ENCODE results near the gene FCHSD1. TPM values are rescaled to one million over a fixed set of nuclear protein-coding genes. Genes with fewer than 3 reads are reported as not detected.
A peak's percentile ranks its signal among the peaks of the same experiment; 100 is the strongest.

The FCHSD1 gene
- total RNA-seq, 1 experiment from 2014 or later, result 22.7 TPM

DNA sequence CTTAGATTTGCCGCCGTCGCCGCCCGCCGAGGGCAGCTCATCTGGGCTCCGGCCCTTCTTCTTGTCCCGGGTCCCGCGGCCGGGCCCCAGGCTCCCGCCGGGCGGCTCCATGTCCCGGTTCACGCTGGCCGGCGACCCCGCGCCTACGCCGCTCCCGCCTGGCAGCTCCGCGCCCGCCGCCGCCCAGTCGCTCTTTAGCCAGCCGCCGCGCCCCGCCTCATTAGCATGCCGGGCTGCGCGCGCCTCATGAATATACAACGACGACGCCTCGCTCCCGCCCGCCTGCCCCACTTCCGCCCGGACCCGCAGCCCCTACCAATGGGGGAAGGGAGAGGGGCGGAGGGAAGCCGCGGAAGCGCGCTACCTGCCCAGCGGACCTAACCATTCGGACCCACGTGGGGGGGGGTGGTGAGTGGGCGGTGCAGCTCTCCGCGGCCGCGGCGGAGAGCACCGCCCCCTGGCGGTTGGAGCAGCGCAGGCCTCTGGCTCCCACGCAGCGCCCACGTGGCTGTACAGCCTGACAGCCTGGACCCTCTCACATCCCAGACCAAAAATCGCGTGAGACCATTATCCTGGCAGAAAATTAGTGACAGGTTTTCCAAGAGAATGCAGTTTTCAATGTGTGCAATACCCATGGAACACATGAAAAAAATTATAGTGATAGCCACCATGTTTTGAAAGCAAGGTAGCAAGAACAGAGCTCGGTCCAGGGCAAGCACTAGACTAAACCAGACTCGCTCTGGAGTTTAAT lies 32.2 kb downstream of the FCHSD1 start, which contains the start of gene DIAPH1:
DIAPH1 (minus strand) TSS at position 197 of the 751 bp plus-strand sequence; CDS start at position 111, 86 bp downstream.
- no TSS peak for BruUV-seq (replicated peaks)
- peak; percentile 92 for DNase-seq
- Histone ChIP-seq H3K27me3 (ENCODE audit: low read length) (no peaks in the 10 kb centered on the region), H3K79me2 (ENCODE audit: low read length) (peaks cover 47% of the 10 kb centered on the region), H3K4me1 (ENCODE audit: insufficient read depth, low read length) (peaks cover 17% of the 10 kb centered on the region; the same call in 1 of the 2 replicates), H3K36me3 (ENCODE audit: low read depth, low read length) (peaks cover 7% of the 10 kb centered on the region; the same call in 1 of the 2 replicates), H3K4me3 (ENCODE audit: low read length) (peak within 1 kb of the TSS; percentile 95), H2AFZ (ENCODE audit: low read length) (peak within 1 kb of the TSS; percentile 89), H3K4me2 (ENCODE audit: low read length) (peak within 1 kb of the TSS; percentile 93), H3K27ac (ENCODE audit: low read length) (peak within 1 kb of the TSS; percentile 86), H3K9ac (ENCODE audit: low read length) (peak within 1 kb of the TSS; percentile 98), H3F3A (ENCODE audit: low read length, unreplicated experiment) (no peaks in the 10 kb centered on the region), H3K9me3 (ENCODE audit: low read length) (no peaks in the 10 kb centered on the region), H3K9me2 (replicated peaks; ENCODE audit: low read length) (no peaks in the 10 kb centered on the region), H4K20me1 (ENCODE audit: low read length) (peaks cover 29% of the 10 kb centered on the region)
- ChIA-PET POLR2A (ENCODE audit: unreplicated experiment) (interaction anchor here (0.5 to 0.9 kb wide), 2 partner anchors 18 to 1072 kb away, joined by 3 to 4 read pairs; partner anchors contain the start of genes EIF4EBP3, HDAC3 and RELL2), CTCF (interaction anchor here (0.5 to 2.3 kb wide), 6 partner anchors 15 to 81 kb away, joined by 3 to 96 read pairs (median 5); partner anchors contain the start of genes HDAC3 and RELL2)
- no peak for TF ChIP-seq EZH2phosphoT487 (IDR thresholded peaks at IDR 0.05; ENCODE audit: borderline replicate concordance, low read length)
- TF ChIP-seq, protein P1, sequence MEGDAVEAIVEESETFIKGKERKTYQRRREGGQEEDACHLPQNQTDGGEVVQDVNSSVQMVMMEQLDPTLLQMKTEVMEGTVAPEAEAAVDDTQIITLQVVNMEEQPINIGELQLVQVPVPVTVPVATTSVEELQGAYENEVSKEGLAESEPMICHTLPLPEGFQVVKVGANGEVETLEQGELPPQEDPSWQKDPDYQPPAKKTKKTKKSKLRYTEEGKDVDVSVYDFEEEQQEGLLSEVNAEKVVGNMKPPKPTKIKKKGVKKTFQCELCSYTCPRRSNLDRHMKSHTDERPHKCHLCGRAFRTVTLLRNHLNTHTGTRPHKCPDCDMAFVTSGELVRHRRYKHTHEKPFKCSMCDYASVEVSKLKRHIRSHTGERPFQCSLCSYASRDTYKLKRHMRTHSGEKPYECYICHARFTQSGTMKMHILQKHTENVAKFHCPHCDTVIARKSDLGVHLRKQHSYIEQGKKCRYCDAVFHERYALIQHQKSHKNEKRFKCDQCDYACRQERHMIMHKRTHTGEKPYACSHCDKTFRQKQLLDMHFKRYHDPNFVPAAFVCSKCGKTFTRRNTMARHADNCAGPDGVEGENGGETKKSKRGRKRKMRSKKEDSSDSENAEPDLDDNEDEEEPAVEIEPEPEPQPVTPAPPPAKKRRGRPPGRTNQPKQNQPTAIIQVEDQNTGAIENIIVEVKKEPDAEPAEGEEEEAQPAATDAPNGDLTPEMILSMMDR (conservative IDR thresholded peaks at IDR 0.05; ENCODE audit: low read depth, low read length), result peak; percentile 82
- peak; percentile 88 for ATAC-seq
- intact Hi-C loops (cut with micrococcal nuclease), result loop anchor here (1.0 to 2.0 kb wide), 3 partner anchors 15 to 27 kb away; partner anchors contain the start of genes HDAC3 and RELL2

DNA sequence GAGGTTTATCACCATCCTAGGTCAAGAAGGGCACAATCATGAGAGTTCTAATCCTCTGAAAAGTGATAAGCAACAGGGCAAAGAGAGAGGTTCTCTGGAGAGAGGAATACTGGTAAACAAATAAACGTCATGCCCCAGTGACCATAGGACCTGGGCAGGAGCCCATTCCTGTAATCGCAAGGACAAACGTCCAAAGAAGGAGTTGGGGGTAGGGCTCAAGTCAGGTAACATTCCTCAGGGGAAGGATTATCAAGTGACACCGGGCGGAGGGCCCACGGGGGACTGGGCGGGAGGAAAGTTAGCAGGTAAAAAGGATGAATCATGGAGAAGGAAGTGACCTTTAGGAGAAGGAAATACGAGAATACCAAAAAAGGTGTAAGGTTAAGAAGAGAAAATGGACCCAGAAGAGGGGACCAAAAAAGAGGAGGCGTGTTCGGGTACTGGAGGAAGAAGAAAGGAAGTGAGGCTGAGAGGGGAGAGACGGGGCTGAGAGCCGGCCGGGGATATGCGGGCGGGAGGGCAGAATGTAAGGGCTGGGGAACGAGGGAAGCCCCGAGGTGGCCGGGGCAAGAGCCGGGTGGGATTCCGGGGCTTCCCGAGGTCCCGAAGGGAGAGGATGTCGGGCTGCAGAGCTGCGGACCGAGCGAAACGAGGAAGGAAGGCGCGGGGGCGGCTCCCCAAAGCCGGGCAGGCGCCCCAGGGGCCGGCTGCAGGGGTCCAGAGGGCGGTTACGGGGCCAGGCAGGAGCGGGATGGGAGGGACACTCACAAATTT lies 33.0 kb downstream of the FCHSD1 start:
- CTCF ChIA-PET, result interaction anchor here (0.6 to 2.3 kb wide), 4 partner anchors 14 to 26 kb away, joined by 5 to 96 read pairs (median 12); partner anchors contain the start of genes HDAC3 and RELL2
- Histone ChIP-seq H3K9ac (ENCODE audit: low read length) (peak overlapping the region; percentile 98), H3K4me2 (ENCODE audit: low read length) (peak overlapping the region; percentile 93), H3K9me2 (replicated peaks; ENCODE audit: low read length) (no peaks in the 10 kb centered on the region), H3K4me1 (ENCODE audit: insufficient read depth, low read length) (peaks cover 17% of the 10 kb centered on the region; the same call in 1 of the 2 replicates), H3K36me3 (ENCODE audit: low read depth, low read length) (peaks cover 2% of the 10 kb centered on the region; the same call in 1 of the 2 replicates), H2AFZ (ENCODE audit: low read length) (peak overlapping the region; percentile 69; the same call in 1 of the 2 replicates), H3K4me3 (ENCODE audit: low read length) (peak overlapping the region; percentile 95), H3K27ac (ENCODE audit: low read length) (peak overlapping the region; percentile 86), H4K20me1 (ENCODE audit: low read length) (peaks cover 32% of the 10 kb centered on the region), H3K9me3 (ENCODE audit: low read length) (no peaks in the 10 kb centered on the region), H3F3A (ENCODE audit: low read length, unreplicated experiment) (no peaks in the 10 kb centered on the region), H3K27me3 (ENCODE audit: low read length) (no peaks in the 10 kb centered on the region), H3K79me2 (ENCODE audit: low read length) (peaks cover 54% of the 10 kb centered on the region)
- no TSS peak for BruUV-seq (replicated peaks)
- ATAC-seq (peak; percentile 25), DNase-seq (peak; percentile 76)
- intact Hi-C loops (cut with micrococcal nuclease), result loop anchor here (2.0 kb wide), 1 partner anchor 19 kb away; the partner anchor contains the start of genes HDAC3 and RELL2
- POLR2A ChIA-PET (ENCODE audit: unreplicated experiment), result interaction anchor here (0.5 to 0.9 kb wide), 2 partner anchors 18 to 1071 kb away, joined by 3 to 4 read pairs; partner anchors contain the start of genes EIF4EBP3, HDAC3 and RELL2
- TF ChIP-seq EZH2 (IDR thresholded peaks at IDR 0.05; ENCODE audit: low read length, unreplicated experiment), result no peak

DNA sequence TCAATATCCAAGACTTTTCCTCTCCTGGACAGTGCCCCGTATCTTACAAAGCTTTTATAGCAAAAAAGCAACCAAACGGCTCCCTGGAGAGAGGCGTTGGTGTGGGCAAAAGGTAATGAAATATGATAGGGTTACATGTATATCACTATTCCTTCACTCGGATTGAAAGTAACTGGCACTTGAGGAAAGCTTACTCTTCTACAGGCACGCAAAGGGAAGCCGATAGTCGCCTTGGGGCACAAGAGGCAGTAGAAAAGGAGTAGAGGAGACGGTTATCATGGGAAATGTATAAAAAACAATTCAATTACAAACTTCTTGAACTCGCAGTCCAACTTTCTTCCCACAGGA lies 33.6 kb downstream of the FCHSD1 start:
- Histone ChIP-seq H3K9ac (ENCODE audit: low read length) (peak overlapping the region; percentile 98), H2AFZ (ENCODE audit: low read length) (no peak overlapping the region), H3K9me2 (replicated peaks; ENCODE audit: low read length) (no peaks in the 10 kb centered on the region), H3K27me3 (ENCODE audit: low read length) (no peaks in the 10 kb centered on the region), H3K27ac (ENCODE audit: low read length) (peak overlapping the region; percentile 86), H3F3A (ENCODE audit: low read length, unreplicated experiment) (no peaks in the 10 kb centered on the region), H3K4me3 (ENCODE audit: low read length) (peak overlapping the region; percentile 95), H3K79me2 (ENCODE audit: low read length) (peaks cover 60% of the 10 kb centered on the region), H3K4me2 (ENCODE audit: low read length) (peak overlapping the region; percentile 93), H3K9me3 (ENCODE audit: low read length) (no peaks in the 10 kb centered on the region), H3K36me3 (ENCODE audit: low read depth, low read length) (no peaks in the 10 kb centered on the region; the same call in 1 of the 2 replicates), H3K4me1 (ENCODE audit: insufficient read depth, low read length) (peaks cover 17% of the 10 kb centered on the region; the same call in 1 of the 2 replicates), H4K20me1 (ENCODE audit: low read length) (peaks cover 36% of the 10 kb centered on the region)
- ChIA-PET POLR2A (ENCODE audit: unreplicated experiment) (no interaction called here), CTCF (interaction anchor here (2.1 kb wide), 1 partner anchor 26 kb away, joined by 16 read pairs; no protein-coding TSS in a partner anchor)
- TSS peak; percentile 46 for BruUV-seq (replicated peaks)
- intact Hi-C loops (cut with micrococcal nuclease), result loop anchor here (2.0 kb wide), 1 partner anchor 19 kb away; the partner anchor contains the start of genes HDAC3 and RELL2
- DNase-seq (peak; percentile 22), ATAC-seq (peak; percentile 9; the same call in 1 of the 2 replicates)
- TF ChIP-seq, protein P1 (conservative IDR thresholded peaks at IDR 0.05; ENCODE audit: low read depth, low read length), result no peak
- TF ChIP-seq EZH2 (IDR thresholded peaks at IDR 0.05; ENCODE audit: low read length, unreplicated experiment), result no peak
- TF ChIP-seq EZH2phosphoT487 (IDR thresholded peaks at IDR 0.05; ENCODE audit: borderline replicate concordance, low read length), result no peak

Data from PC-3 (cell line).